Colonic mucosa (tissue), 4 donors: ENCODE data around the gene SLX9. TPM values are rescaled to one million over a fixed set of nuclear protein-coding genes. Genes with fewer than 3 reads are reported as not detected.

ENCODE experiments used
- DNase-seq: peaks from one replicate; pipeline ENCODE4 v3.0.0-alpha.2; 2020
- H3K27ac ChIP-seq: fragments of 200-600 bp; one replicate; pipeline ENCODE4 v1.8.0; 2021
- H3K27me3 ChIP-seq: fragments of 200-600 bp; one replicate; pipeline ENCODE4 v1.8.0; 2021
- H3K36me3 ChIP-seq: fragments of 200-600 bp; one replicate; pipeline ENCODE4 v1.8.0; 2021
- H3K4me1 ChIP-seq: fragments of 200-600 bp; one replicate; pipeline ENCODE4 v1.8.0; 2021; ENCODE audit warnings: mild to moderate bottlenecking
- H3K4me3 ChIP-seq: fragments of 200-600 bp; one replicate; pipeline ENCODE4 v1.8.0; 2021
- H3K9ac ChIP-seq, 2 donors: one replicate each; pipeline ENCODE4 v1.7.0; 2013; ENCODE audit warnings: control low read depth in 2 of 2, low read depth in 2 of 2, low read length in 2 of 2
- H3K9me3 ChIP-seq: fragments of 200-600 bp; one replicate; pipeline ENCODE4 v1.8.0; 2021
- CTCF ChIP-seq: fragments of 200-600 bp; IDR thresholded peaks from one replicate; pipeline ENCODE4 v1.8.0; 2022; ENCODE audit warnings: antibody characterized with exemption, mild to moderate bottlenecking
- intact Hi-C: fragments of 100-400 bp; cut with DNase I; formaldehyde crosslinking; loops from one replicate; pipeline ENCODE4 v1.14.1; 2022
- total RNA-seq, 2 donors: library from RNA; stranded (reverse); fragmentation: NEBNext Ultra II Directional in 1 of 2; extraction: Animal tissue kit (Norgen Biotek cat#: 25700) in 1 of 2; gene quantifications; one replicate each; pipeline ENCODE4 v1.2.1, GENCODE V29; 2021
- donor health status: healthy.
- donor health status: DM: no; HTN: no; CAD: no.
- donor health status: DM: no; HTN: no; CAD: no.

Gene SLX9
- total RNA-seq, 2 donors from 2014 or later = 30.6 to 50.1 TPM

GRCh38 chr21:44960141-44961092 is 20.6 kb downstream of the SLX9 start:
- Histone ChIP-seq H3K36me3 (no peaks in the 10 kb centered on the region), H3K9ac (no peak overlapping the region), H3K4me3 (no peak overlapping the region), H3K27me3 (no peaks in the 10 kb centered on the region), H3K9me3 (no peaks in the 10 kb centered on the region), H3K4me1 (no peaks in the 10 kb centered on the region), H3K27ac (no peak overlapping the region)
- no peak for TF ChIP-seq CTCF
- DNase-seq = no peak
- intact Hi-C loops = no loop called here

GRCh38 chr21:44962403-44962966 is 22.7 kb downstream of the SLX9 start:
- no peak for TF ChIP-seq CTCF
- Histone ChIP-seq H3K36me3 (no peaks in the 10 kb centered on the region), H3K4me3 (no peak overlapping the region), H3K4me1 (no peaks in the 10 kb centered on the region), H3K9me3 (no peaks in the 10 kb centered on the region), H3K27ac (no peak overlapping the region), H3K27me3 (no peaks in the 10 kb centered on the region), H3K9ac (no peak overlapping the region)
- no peak for DNase-seq
- intact Hi-C loops = no loop called here

GRCh38 chr21:44964381-44964780 is 24.6 kb downstream of the SLX9 start:
- H3K4me1 ChIP-seq = no peaks in the 10 kb centered on the region
- no peaks in the 10 kb centered on the region for H3K9me3 ChIP-seq
- no peak for DNase-seq
- no peak overlapping the region for H3K4me3 ChIP-seq
- intact Hi-C loops = no loop called here
- H3K9ac ChIP-seq = no peak overlapping the region
- no peak overlapping the region for H3K27ac ChIP-seq
- no peak for TF ChIP-seq CTCF
- no peaks in the 10 kb centered on the region for H3K27me3 ChIP-seq
- H3K36me3 ChIP-seq = no peaks in the 10 kb centered on the region

GRCh38 chr21:44965251-44966022 is 25.6 kb downstream of the SLX9 start:
- H3K27ac ChIP-seq = no peak overlapping the region
- no peaks in the 10 kb centered on the region for H3K9me3 ChIP-seq
- no peaks in the 10 kb centered on the region for H3K4me1 ChIP-seq
- no peaks in the 10 kb centered on the region for H3K27me3 ChIP-seq
- no peak overlapping the region for H3K9ac ChIP-seq
- H3K36me3 ChIP-seq = no peaks in the 10 kb centered on the region
- intact Hi-C loops = no loop called here
- TF ChIP-seq CTCF = no peak
- DNase-seq = no peak
- H3K4me3 ChIP-seq = no peak overlapping the region
